Activated naive CD4-positive, alpha-beta T cell treated with anti-CD3 and anti-CD28 coated beads, Interleukin-2, amount 10 ng/mL, durations not matched to agents 5 hours and 36 hours (primary cell): ENCODE data around the gene NPAT. TPM values are rescaled to one million over a fixed set of nuclear protein-coding genes. Genes with fewer than 3 reads are reported as not detected.

Experiments
- total RNA-seq, 2 experiments: library from RNA; stranded (reverse); gene quantifications; one replicate each; pipeline ENCODE4 v1.2.3, GENCODE V29; 2021

Gene NPAT
- 10 to 100 TPM; 48.0 to 49.8 TPM for total RNA-seq

GRCh38 chr11:108222574-108223347 is at the start of gene NPAT, which contains the start of gene ATM:
NPAT (minus strand) TSS chr11:108222638; CDS start chr11:108222536, 102 bp downstream.
ATM (plus strand) TSS chr11:108223067; CDS start chr11:108227625, 4,558 bp downstream.

DNA sequence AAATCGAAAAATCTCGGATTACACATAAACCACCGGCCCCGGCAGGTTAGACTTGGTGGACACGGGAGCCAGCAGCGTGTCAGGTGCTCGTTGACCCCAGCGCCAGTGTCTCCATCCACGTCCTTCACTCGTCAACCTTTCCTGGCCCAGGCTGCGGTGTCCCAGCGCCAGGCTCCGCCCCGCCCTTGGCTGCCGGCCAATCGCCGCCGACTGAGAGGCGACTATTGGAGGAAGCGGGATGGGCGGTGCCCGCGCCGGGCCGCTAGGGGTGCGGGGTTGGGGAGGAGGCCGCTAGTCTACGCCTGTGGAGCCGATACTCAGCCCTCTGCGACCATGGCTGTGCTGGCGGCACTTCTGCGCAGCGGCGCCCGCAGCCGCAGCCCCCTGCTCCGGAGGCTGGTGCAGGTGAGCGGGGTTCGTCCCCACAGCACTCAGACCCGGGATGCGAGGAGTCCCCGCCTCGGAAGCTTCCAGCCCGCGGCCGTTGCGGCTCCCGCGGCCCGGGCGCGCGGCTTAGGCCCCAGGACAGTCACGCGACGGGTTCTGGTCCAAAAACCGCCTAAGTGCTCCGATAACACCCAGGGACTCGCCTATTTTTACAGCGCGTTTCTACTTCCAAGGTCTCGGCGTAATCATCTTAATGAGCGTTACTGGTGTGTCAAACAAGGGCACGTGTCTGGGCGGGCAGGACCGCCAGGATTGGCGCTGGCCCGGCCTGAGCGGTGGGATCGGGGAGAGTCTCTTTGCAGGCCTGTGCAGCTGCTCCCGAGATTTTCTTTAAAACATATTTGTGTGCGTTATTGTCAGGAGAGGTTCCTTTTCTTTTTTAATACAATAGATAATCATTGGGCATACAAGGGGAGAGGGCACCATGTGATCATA is 100.9 kb downstream of the NPAT start, which contains the start of gene ACAT1:
TSS of gene ACAT1 (plus strand) at position 294 of the 882 bp plus-strand sequence. CDS start at position 334, 40 bp downstream.

Other genes starting within 250 kb of the NPAT start
- gene CUL5, start 213.7 kb downstream of the NPAT start, total RNA-seq = 10 to 100 TPM; 29.5 to 30.8 TPM
- gene ACAT1, start 101.1 kb downstream of the NPAT start, total RNA-seq = 10 to 100 TPM; 34.3 to 34.4 TPM
- 100 to 1,000 TPM; 260 to 285 TPM for gene ATM, start 429 bp upstream of the NPAT start, total RNA-seq
- 1 to 10 TPM in 1 of 2 experiments, not detected in 1; 1.4 TPM for gene C11orf65, start 244.9 kb upstream of the NPAT start, total RNA-seq